HL-60/S4 (cell line): Measurements from ENCODE around the gene FAHD1.
"Not testable (repeated sequence)": the region's sequence is repeated elsewhere in the genome, so short reads cannot be mapped to it uniquely, and the experiment has no call there.

Experiments used
- in situ Hi-C: fragments of 300-500 bp; cut with MboI; formaldehyde crosslinking; loops from 2 replicates; pipeline ENCODE4 v1.14.3; 2022; ENCODE audit warnings: low sequenced_read_pairs

Gene FAHD1

GRCh38 chr16:1834096-1834495 lies 7.1 kb downstream of the FAHD1 start:
- in situ Hi-C loops, result no loop called here

DNA sequence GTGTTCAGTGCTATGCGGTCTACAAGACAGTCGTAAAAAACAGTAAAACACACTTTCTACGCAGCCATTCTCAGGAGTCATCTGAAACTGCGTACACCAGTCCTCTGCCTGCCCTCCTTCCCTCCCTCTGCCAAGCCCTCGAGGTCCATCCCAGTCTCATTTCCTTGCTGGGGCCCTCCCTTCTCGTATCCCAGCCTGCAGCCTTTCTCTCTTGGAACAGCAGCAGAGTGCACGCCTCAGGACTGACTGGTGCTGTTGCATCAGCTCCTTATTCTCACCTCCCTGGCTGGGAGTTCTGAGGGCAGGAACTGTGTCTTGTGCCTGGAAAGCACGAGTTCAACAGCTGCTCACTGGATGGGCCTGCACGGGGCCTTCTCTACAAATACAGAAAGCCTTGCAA lies 12.5 kb downstream of the FAHD1 start:
- in situ Hi-C loops, result no loop called here

GRCh38 chr16:1845985-1846384 lies 19.0 kb downstream of the FAHD1 start:
- in situ Hi-C loops, result no loop called here

DNA sequence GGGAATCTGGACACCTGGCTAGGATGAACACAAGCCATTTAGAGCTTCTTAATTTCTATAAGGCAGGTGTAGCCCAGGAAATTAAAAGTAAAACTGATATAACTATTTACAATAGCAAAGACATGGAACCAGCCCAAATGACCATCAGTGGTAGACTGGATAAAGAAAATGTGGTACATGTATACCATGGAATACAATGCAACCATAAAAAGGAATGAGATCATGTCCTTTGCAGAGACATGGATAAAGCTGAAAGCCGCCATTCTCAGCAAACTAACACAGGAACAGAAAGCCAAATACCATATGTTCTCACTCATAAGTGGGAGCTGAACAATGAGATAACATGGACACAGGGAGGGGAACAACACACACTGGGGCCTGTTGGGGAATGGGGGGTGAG lies 19.4 kb downstream of the FAHD1 start:
- in situ Hi-C loops, result no loop called here

DNA sequence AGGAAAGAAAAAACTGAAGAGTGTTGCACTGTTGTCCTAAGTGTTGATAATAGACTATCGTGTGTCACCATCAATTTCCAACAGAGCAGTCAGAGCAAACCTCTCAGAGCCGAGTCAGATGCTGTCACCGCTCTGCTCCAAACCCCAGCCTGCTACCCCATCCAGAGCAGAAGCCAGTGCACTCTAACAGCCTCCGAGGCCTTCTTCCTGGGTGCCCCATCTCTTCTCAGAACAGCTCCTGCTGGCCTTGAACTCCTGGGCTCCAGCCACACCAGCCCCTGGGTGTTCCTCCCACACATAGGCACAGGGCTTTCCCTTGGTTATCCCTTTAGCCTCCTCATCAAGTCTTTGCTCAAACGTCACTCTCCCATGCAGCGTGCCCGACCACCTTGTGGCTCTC lies 24.0 kb downstream of the FAHD1 start:
- in situ Hi-C loops, result loop anchor here (25.0 kb wide), 1 partner anchor 286 kb away; the partner anchor contains the start of genes PKD1 and RAB26

GRCh38 chr16:1851793-1852192 lies 24.8 kb downstream of the FAHD1 start:
- in situ Hi-C loops, result loop anchor here (25.0 kb wide), 1 partner anchor 286 kb away; the partner anchor contains the start of genes PKD1 and RAB26

DNA sequence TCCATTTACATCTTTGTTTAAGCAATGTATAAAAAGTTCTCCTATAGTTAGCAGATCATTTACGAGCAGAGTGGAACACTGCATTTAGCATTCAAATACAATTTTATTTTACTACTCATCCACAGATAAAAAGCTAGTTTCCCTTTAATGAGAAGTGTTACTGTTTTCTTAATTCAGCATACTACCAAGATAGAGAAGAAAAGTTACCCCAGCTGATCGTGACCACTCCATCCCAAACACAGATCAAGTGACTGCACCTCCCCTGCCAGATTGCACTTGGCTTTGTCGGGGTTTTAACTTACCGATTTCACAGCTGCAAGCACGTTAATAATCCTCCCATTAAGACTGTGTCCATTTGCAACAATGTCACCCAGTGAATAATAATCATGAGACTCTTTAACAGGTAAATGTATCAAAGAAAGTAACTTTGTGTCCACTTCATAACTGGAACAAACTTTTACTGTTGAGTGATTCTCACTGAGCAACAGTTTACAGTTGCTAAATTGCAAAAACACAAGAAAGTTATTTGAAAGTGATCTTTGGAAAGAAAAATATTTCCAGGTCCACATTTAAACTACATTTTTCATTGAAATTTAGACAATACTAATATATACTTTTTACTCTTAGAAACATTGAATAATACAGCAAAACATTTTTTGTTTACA lies 30.6 kb downstream of the FAHD1 start:
- in situ Hi-C loops, result loop anchor here (25.0 kb wide), 1 partner anchor 280 kb away; the partner anchor contains the start of genes PKD1 and RAB26

- in situ Hi-C loops, result loop anchor here (25.0 kb wide), 1 partner anchor 279 kb away; the partner anchor contains the start of genes PKD1 and RAB26
Observed at GRCh38 chr16:1858189-1858865, 31.3 kb downstream of the FAHD1 start.

GRCh38 chr16:1859650-1860049 lies 32.6 kb downstream of the FAHD1 start:
- in situ Hi-C loops, result loop anchor here (25.0 kb wide), 1 partner anchor 278 kb away; the partner anchor contains the start of genes PKD1 and RAB26

- in situ Hi-C loops, result loop anchor here (25.0 kb wide), 1 partner anchor 276 kb away; the partner anchor contains the start of genes PKD1 and RAB26
Observed at GRCh38 chr16:1861730-1862129, 34.7 kb downstream of the FAHD1 start.

DNA sequence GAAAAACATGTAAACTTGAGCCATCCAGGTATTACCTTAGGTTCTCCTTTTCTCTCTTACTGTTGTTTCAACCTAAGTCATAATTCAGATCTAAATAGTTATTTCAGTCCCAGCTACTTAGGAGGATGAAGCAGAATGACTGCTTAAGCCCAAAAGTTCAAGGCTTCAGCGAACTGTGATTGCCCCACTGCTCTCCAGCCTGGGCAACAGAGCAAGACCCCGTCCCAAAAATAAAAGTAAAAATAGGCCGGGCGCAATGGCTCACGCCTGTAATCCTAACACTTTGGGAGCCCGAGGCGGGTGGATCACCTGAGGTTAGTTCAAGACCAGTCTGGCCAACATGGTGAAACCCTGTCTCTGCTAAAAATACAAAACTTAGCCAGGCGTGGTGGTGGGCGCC lies 35.4 kb downstream of the FAHD1 start:
- in situ Hi-C loops, result loop anchor here (25.0 kb wide), 1 partner anchor 275 kb away; the partner anchor contains the start of genes PKD1 and RAB26

DNA sequence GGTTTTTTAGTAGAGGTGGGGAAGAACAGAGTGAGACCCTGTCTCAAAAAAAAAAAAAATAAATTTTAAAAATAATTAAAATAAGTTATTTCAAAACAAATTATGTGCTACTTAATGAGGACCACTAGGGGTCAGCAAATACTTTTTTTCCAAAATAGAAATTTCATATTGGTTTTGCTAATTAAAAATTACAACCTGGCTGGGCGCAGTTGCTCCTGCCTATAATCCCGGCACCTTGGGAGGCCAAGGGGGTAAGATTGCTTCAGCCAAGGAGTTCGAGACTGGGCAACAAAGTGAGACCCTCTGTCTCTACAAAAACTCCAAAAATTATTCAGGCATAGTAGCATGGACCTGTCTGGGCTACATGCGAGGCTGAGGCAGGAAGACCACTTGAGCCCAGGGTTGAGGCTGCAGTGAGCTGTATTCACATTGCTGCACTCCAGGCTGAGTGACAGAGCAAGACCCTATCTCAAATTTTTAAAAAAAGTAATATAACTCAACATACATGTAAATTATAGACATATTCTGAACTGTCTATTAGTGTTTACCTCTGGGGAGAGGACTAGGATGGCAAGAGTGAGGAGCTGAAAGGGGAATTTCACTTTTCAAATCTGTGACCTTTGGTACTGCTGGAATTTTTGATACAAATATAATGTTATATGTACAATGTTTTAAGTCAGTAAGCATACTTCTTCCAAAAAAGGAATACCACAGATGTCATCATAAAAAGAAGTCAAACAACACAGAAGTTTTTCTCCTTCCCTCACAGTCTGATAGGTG lies 36.9 kb downstream of the FAHD1 start:
- in situ Hi-C loops, result loop anchor here (25.0 kb wide), 1 partner anchor 273 kb away; the partner anchor contains the start of genes PKD1 and RAB26

GRCh38 chr16:1865902-1866690 lies 39.1 kb downstream of the FAHD1 start:
- in situ Hi-C loops, result loop anchor here (25.0 kb wide), 1 partner anchor 271 kb away; the partner anchor contains the start of genes PKD1 and RAB26

GRCh38 chr16:1870365-1871082 lies 43.5 kb downstream of the FAHD1 start:
- in situ Hi-C loops, result loop anchor here (25.0 kb wide), 1 partner anchor 267 kb away; the partner anchor contains the start of genes PKD1 and RAB26

- in situ Hi-C loops, result loop anchor here (25.0 kb wide), 1 partner anchor 265 kb away; the partner anchor contains the start of genes PKD1 and RAB26
Observed at GRCh38 chr16:1871974-1872635, 45.1 kb downstream of the FAHD1 start, which contains the start of gene MEIOB. MEIOB (minus strand) TSS chr16:1872164; CDS start chr16:1868175, 3,989 bp downstream.

GRCh38 chr16:1874854-1875253 lies 47.8 kb downstream of the FAHD1 start:
- in situ Hi-C loops, result loop anchor here (25.0 kb wide), 1 partner anchor 262 kb away; the partner anchor contains the start of genes PKD1 and RAB26

DNA sequence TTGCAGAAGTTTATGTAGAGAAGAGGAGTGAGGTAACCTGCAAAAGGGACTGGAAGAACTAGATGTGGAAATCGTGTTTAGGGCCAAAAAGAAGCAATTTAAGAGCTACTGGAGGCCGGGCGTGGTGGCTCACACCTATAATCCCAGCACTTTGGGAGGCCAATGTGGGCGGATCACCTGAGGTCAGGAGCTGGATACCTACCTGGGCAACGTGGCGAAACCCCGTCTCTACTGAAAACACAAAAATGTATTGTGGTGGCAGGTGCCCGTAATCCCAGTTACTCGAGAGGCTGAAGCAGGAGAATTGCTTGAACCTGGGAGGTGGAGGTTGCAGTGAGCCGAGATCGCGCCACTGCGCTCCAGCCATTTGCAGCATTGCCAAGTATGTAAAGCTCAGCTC lies 49.1 kb downstream of the FAHD1 start:
- in situ Hi-C loops, result not testable (repeated sequence)

DNA sequence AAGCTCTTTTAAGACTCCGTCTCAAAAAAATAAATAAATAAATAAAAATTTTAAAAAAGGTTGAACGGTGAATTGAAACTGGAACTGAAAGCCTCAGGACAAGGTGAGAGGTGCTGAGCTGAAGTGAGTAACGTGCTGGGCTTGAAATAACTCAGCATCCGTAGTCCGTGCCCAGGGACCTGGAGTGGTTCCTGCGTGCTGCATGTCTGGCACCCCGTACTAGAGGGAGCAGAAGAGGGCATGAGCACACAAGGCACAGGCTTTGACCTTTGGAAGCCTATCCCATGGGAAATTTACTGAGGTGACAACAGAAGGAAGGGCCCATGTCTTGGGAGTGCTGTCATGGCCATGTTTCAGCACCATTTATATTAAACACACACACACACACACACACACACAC lies 49.5 kb downstream of the FAHD1 start:
- in situ Hi-C loops, result no loop called here

GRCh38 chr16:1877089-1877488 lies 50.1 kb downstream of the FAHD1 start:
- in situ Hi-C loops, result no loop called here
